Measurements from ENCODE around the gene AP5Z1.

Gene AP5Z1

DNA sequence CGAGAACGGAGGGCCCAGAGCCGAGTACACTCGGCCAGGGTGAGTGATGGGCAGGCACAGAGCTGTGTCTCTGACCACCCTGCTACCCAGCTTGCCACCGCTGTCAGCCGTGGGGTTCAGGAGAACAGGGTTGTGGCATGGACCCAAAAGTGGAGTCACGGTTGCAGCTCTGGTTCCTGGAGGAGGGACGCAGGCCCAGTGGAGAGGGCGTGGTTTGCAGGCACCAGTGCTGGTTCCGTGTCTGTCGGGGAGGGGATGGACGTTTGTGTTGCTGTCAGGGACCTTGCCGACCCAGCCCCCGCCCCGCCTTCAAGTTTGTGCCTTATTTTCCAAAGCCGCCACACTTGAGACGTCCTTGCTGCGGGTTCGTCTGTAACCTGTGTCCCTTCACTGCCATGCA lies 45.1 kb upstream of the AP5Z1 start:
- no peak overlapping the region for H3K4me3 ChIP-seq (ENCODE audit: low read depth in 1 of 2, low read length in 1 of 2)
- H3K36me3 ChIP-seq = no peaks in the 10 kb centered on the region
- no peak overlapping the region for H3K27ac ChIP-seq
- no peaks in the 10 kb centered on the region for H3K27me3 ChIP-seq
- no peak for TF ChIP-seq CTCF (IDR thresholded peaks at IDR 0.05)
- H3K9me3 ChIP-seq = no peaks in the 10 kb centered on the region
- peaks cover 21% of the 10 kb centered on the region in 2 experiments for H3K4me1 ChIP-seq (ENCODE audit: control insufficient read depth in 1 of 2, insufficient read depth in 1 of 2, low read depth in 1 of 2, low read length in 1 of 2)

GRCh38 chr7:4730971-4731370 lies 44.5 kb upstream of the AP5Z1 start:
- H3K27ac ChIP-seq = no peak overlapping the region
- TF ChIP-seq CTCF (IDR thresholded peaks at IDR 0.05) = no peak
- no peak overlapping the region for H3K4me3 ChIP-seq (ENCODE audit: low read depth in 1 of 2, low read length in 1 of 2)
- H3K9me3 ChIP-seq = no peaks in the 10 kb centered on the region
- H3K36me3 ChIP-seq = no peaks in the 10 kb centered on the region
- peaks cover 14 to 15% of the 10 kb centered on the region in 2 experiments for H3K4me1 ChIP-seq (ENCODE audit: control insufficient read depth in 1 of 2, insufficient read depth in 1 of 2, low read depth in 1 of 2, low read length in 1 of 2)
- no peaks in the 10 kb centered on the region for H3K27me3 ChIP-seq

GRCh38 chr7:4731803-4732202 lies 43.6 kb upstream of the AP5Z1 start:
- H3K4me3 ChIP-seq (ENCODE audit: low read depth in 1 of 2, low read length in 1 of 2) = no peak overlapping the region
- no peak for TF ChIP-seq CTCF (IDR thresholded peaks at IDR 0.05)

DNA sequence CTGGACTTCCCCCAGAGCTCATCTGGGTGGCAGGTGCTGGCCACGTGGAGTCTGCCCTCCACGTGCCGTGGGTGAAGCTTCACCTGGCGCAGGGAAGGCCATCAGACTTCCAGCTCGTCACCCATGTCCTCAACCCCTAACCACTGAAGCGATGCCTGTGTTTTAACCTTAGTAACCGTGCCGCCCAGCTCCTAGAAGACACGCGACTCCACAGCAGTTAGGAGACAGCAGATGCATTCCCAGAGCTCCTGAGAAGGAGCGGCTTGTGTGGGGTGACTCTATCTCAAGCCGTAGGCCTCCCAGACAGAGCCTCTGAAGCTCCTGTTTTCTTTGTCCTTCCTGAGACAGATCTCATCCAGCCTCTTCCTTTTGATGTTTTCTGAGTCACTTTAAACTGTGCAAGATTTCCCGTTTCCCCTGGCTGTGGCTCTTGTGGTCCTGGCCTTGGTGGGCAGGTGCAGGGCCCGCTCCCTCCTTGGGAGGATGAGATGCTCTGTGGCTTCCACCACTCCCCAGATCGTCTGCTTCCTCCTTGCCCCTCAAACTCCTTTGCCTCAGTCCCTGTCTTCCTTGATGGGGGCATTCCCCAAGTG lies 41.4 kb upstream of the AP5Z1 start:
- H3K4me3 ChIP-seq (ENCODE audit: low read depth in 1 of 2, low read length in 1 of 2) = no peak overlapping the region
- no peaks in the 10 kb centered on the region for H3K27me3 ChIP-seq
- H3K4me1 ChIP-seq (ENCODE audit: control insufficient read depth in 1 of 2, insufficient read depth in 1 of 2, low read depth in 1 of 2, low read length in 1 of 2) = peaks cover 13 to 17% of the 10 kb centered on the region in 2 experiments
- no peaks in the 10 kb centered on the region for H3K36me3 ChIP-seq
- no peak overlapping the region for H3K27ac ChIP-seq
- TF ChIP-seq CTCF (IDR thresholded peaks at IDR 0.05) = no peak
- H3K9me3 ChIP-seq = no peaks in the 10 kb centered on the region

More at GRCh38 chr7:4731803-4732202, 43.6 kb upstream of the AP5Z1 start:
- Histone ChIP-seq H3K9me3 (no peaks in the 10 kb centered on the region), H3K4me1 (ENCODE audit: control insufficient read depth in 1 of 2, insufficient read depth in 1 of 2, low read depth in 1 of 2, low read length in 1 of 2) (peaks cover 6 to 7% of the 10 kb centered on the region in 2 experiments), H3K27me3 (no peaks in the 10 kb centered on the region), H3K36me3 (no peaks in the 10 kb centered on the region), H3K27ac (no peak overlapping the region)

DNA sequence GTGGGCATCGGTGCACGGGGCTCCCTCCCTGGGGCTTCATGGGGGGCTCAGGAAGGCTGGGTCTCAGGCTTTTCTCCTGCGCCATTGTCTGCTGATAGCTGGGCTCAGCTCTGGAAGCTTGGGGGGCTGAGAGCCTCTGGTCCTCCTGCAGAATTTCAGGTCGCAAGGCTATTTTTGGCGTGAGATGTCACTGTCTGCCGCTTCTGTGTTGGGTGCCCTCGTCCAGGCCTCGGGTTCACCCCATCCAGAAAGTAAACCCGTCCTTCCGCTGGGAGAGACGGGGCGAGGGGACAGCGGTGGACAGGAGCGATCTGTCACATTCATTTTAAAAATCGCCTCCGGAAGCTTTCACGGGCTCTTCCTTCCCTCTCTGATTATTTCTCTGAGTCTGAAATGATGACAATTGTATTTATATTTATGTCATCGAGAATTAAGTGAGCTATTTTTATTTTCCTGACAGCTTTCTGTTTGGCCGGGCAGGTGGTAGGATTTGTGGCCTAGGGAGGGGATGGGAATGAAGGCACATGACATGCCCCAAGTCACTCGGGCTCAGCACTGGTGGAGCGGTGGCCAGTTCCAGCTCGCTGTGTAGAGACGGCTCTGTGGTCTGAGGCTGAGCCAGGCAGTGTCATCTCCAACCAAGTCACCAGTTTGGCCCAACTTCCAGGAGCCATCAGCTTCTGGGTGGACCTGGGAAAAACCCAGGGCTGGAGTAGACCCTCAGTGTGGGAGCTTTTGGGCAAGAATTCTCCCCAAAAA lies 40.7 kb upstream of the AP5Z1 start:
- no peaks in the 10 kb centered on the region for H3K36me3 ChIP-seq
- H3K4me3 ChIP-seq (ENCODE audit: low read depth in 1 of 2, low read length in 1 of 2) = no peak overlapping the region
- H3K4me1 ChIP-seq (ENCODE audit: control insufficient read depth in 1 of 2, insufficient read depth in 1 of 2, low read depth in 1 of 2, low read length in 1 of 2) = peaks cover 14 to 17% of the 10 kb centered on the region in 2 experiments
- H3K27me3 ChIP-seq = no peaks in the 10 kb centered on the region
- no peak overlapping the region for H3K27ac ChIP-seq
- no peaks in the 10 kb centered on the region for H3K9me3 ChIP-seq
- no peak for TF ChIP-seq CTCF (IDR thresholded peaks at IDR 0.05)

Measured in neutrophil (primary cell).